NT2/D1 (cell line): ENCODE measurements around the gene PSRC1.

Experiments used
- SUZ12 ChIP-seq: IDR thresholded peaks from 2 replicates; pipeline ENCODE4 v1.6.1; 2011; ENCODE audit not compliant: insufficient read length, insufficient read depth; ENCODE audit errors: extremely low read depth
- YY1 ChIP-seq: IDR thresholded peaks from 2 replicates; pipeline ENCODE4 v1.6.1; 2011; ENCODE audit not compliant: insufficient read length, insufficient read depth

GRCh38 chr1:109266965-109267364 lies 16.0 kb downstream of the PSRC1 start:
- TF ChIP-seq YY1: no peak
- TF ChIP-seq SUZ12: no peak
